TTC549 (cell line): ENCODE data around the gene MTMR12.

Source experiments
- FAIRE-seq: peaks from 2 replicates; lab custom pipeline; 2012; peaks lifted over from hg19 to GRCh38; lab: Jason Lieb, UNC

MTMR12 gene

DNA sequence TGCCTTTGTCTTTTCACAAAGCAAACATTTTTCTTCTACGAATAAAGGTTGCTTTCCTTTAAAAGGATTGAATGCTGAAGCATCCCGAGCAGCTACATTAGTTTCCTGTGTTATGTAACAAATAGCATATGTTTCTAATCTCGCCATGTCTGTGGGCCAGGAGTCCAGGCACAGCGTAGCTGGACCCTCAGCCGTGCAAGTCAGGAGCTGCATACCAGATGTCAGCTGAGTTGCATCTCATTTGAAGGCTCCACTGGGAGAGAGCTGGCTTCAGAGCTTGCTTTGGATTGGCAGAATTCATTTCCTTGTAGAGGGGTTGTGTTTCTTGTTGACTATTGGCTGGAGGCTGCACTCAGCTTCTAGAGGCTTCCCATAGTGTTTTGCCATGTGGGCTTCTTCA, 122.6 kb downstream of the MTMR12 start:
- no peak for FAIRE-seq

DNA sequence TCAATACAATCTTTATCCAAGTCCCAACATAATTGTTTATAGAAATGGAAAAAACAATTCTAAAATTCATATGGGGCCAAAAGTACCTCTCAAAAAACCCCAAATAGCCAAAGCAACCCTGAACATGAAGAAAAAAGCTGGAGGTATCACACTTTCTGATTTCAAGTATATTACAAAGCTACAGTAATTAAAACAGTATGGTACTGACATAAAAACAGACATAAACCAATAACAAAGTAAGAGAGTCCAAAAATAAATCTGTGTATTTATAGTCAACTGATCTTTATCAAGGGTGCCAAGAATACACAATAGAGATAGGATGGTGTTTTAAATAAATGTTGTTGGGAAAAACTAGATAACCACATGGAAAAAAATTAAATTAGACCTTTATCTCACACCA, 125.1 kb downstream of the MTMR12 start:
- FAIRE-seq, result no peak

DNA sequence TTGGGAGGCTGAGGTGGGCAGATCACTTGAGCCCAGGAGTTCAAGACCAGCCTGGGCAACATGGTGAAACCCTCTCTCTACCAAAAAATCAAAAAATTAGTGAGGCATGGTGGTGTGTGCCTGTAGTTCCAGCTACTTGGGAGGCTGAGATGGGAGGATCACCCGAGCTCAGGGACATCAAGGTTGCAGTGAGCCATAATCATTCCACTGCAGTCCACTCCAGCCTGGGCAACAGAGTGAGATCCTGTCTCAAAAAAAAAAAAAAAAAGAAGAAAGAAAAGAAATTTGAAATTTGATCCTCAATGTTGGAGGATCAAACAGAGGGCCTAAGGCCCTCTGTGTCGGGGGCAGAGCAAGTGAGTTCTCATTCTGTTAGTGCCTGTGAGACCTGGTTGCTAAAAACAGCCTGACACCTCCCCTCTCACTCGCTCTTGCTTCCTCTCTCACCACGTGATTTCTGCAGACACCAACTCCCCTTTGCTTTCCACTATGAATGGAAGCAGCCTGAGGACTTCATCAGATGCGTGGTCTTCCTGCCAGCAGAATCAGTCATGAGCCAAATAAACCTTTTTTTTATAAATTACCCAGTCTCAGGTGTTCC, 130.2 kb downstream of the MTMR12 start:
- FAIRE-seq, result no peak
